HG02981 (cell line): ENCODE data around the gene PDXP.
"Not testable (repeated sequence)": the region's sequence is repeated elsewhere in the genome, so short reads cannot be mapped to it uniquely, and the experiment has no call there.

Experiments used
- ATAC-seq: cut with Tn5 transposase; IDR thresholded peaks from one replicate; pipeline ENCODE4 v1.9.1; 2021; ENCODE audit warnings: mild to moderate bottlenecking, moderate library complexity; ENCODE audit not compliant: unreplicated experiment

PDXP gene

DNA sequence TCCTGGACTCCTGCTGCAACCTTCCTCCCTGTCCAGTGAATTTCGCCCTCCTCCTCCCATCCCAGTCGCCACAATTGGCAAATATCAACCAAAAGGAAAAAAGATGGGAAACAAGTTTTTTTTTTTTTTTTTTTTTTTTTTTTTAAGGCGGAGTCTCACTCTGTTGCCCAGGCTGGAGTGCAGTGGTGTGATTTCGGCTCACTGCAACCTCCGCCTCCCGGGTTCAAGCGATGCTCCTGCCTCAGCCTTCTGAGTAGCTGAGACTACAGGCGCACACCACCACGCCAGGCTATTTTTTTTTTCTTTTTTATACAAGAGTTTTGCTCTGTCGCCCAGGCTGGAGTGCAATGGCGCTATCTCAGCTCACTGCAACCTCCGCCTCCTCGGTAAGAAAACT lies 37.7 kb downstream of the PDXP start:
- ATAC-seq = not testable (repeated sequence)

DNA sequence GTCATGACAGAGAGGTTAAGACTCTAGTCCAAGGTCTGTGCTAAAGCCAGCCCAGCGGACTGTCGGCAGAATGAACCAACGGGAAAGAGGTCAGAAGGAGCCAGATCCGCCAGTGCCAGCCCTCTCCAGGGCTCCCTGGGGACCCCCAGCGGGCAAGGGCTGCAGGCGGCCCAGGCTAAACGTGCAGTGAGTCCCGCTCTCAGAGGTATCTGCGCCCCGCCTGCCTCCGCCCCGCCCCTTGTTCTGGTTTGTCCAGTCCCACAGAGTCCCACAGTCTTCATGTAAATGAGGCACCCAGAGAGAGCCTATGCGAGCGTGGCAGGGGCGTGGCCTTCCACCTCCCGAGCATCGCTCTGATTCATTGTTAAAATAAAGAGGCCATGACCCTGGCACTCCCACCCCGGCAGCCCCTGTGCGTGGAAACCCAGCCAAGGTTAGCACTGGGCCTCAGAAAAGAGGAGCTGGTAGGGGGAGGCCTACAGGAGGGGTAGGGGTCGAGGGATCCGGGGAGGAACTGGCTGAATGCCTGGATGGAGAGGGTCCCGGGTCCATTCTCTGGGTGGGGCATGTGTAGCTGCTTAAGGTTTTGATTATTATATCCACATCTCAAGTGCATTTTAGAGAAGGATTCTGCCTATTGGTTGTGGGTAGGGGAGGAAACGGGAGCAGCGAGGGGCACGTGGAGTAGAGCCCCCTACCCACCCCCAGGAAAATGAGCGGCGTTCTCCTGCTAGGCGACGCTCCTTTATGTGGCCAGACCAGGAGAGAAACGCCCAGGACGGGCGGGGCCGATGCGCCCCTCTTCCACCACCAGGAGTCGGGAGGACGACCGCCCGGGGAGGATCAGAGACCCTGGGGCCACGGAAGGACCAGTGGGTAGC lies 38.4 kb downstream of the PDXP start, which contains the start of gene TRIOBP:
Gene TRIOBP, plus strand, starts transcription at position 392 of the 881 bp plus-strand sequence. CDS start 4,318 bp downstream, outside the sequence.
- ATAC-seq = peak; percentile 87

DNA sequence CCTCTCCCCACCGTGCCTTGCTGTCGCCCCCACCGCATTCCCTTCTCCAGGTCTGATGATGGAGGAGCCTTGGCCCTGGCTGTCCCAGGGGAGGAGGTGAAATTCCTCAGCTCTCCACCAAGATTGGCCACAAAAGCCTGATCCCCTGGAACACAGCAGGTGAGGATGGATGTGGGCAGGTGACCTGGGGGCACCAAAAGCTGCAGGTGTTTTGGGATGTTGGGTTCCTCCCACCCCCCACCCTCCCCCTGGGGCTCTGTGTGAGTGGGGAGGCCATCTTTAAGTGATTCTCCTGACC lies 39.0 kb downstream of the PDXP start:
- no peak for ATAC-seq

DNA sequence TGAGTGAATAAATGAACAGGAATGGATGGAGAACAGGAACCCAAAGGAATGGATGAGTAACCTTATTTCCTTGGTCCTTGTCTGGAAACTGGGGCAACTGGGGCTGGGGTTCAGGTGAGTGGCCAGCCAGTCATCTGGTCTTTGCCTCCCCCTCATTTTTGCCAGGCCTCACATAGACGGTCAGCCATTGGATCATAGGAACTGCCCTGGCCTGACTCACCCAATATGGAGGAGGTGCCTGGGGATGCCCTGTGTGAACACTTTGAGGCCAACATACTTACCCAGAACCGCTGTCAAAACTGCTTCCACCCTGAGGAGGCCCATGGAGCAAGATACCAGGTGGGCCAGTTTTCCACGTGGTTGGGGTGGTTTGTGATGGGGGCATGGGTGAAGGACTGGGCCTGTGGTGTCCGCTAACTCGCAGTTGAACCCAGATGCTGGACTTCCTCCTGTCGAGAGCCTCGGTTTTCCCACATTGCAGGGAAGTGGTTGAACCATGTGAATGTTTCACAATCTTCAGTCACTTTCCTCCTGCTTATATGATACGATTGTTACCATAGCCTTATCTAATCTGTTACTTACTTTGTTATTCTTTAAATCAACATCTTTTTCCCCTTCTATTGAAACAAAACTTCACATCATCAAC lies 42.7 kb downstream of the PDXP start:
- ATAC-seq = no peak

DNA sequence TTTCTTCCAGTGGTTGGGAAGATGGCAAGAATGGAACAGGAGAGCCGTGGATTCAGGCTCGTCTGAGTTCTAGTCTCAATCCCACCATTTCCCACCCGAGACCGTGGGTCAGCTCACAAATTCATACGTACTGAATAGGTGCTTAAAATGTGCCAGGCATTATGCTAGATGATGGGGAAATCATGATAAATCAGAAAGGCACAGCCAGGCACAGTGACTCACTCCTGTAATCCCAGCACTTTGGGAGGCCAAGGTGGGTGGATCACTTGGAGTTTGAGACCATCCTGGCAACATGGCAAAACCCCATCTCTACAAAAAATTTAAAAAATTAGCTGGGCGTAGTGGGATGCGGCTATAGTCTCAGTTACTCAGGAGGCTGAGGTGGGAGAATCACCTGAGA lies 45.4 kb downstream of the PDXP start:
- no peak for ATAC-seq

DNA sequence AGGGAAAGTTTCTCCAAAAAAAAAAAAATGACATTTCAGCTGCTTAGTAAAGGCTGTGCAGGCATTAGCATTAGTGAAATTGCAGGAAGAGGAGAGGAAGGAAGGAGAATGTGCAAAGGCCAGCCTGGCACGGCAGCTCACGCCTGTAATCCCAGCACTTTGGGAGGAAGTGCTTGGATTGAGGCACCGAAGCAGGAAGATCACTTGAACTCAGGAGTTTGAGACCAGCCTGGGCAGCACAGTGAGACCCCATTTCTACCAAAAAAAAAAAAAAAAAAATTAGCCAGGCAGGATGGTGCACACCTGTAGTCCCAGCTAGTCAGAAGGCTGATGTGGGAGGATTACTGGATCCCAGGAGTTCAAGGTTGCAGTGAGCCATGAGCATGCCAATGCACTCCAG lies 46.1 kb downstream of the PDXP start:
- no peak for ATAC-seq

DNA sequence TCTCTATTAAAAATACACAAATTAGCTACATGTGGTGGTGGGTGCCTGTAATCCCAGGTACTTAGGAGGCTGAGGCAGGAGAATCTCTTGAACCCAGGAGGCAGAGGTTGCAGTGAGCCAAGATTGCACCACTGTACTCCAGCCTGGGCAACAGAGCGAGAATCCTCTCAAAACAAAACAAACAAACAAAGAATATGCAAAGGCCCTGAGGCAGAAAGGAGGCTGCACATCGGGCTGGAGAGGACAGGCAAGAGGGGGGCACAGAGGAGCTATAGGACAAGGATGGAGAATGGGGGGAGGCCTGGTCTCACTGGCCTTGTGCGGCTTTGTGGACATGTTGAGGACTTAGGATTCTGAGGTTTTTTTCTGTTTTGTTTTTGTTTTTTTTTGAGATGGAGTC lies 46.7 kb downstream of the PDXP start:
- ATAC-seq = no peak

DNA sequence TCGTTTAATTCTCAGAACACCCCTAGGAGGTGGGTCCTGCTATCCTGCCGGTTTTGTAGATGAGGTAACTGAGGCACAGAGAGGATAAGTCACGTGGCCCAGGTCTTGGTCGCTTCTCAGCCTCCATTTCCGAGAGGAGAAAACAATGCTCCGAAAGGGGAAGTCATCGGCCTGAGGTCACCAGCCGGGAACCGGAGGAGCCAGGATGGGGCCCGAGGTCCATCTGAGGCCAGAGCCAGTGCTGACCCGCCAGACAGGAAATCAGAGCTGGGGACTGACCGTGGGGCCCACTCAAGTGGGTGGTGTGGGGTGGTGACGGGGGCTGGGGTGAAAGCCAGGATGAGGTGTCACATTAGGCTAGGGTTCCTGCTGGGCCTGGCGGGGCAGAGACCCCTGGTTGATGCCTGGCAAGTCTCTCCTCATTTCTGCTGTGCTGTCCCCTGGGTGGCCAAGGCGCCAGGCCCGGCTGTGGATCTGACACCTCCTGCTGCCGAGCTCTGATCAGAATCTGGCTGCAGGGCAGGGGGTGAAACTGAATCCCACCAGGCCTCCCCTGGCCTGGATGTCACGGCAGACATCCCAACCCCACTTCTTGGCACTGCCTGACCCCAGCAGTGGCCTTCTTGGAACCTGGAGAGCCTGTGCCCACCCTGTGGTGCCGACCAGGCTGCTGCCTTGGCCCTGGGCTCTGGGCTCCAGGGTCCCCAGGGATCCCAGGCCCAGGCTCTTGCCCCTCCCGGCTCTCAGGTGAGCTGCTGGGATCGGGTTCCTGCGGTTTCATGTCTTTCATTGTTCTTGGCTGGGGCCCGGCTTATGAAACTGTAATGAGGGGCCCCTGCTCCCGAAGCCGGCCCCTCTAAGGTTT lies 50.3 kb downstream of the PDXP start:
- no peak for ATAC-seq

DNA sequence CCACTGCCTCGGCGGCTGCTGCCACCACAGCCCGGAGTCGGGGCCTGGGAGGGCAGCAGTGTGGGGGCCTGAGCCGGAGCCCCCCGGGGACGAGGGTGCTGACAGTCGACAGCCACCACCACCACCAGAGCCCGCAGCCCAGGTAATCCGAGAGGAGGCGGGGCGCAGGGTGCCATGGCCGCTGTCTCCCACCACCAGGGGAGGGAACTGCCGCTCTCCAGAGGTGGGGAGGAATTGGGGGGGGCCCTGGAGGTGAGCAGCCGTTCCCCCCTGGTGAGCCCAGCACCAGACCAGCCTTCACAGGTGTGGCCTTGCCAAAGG lies 50.9 kb downstream of the PDXP start:
- ATAC-seq = no peak

DNA sequence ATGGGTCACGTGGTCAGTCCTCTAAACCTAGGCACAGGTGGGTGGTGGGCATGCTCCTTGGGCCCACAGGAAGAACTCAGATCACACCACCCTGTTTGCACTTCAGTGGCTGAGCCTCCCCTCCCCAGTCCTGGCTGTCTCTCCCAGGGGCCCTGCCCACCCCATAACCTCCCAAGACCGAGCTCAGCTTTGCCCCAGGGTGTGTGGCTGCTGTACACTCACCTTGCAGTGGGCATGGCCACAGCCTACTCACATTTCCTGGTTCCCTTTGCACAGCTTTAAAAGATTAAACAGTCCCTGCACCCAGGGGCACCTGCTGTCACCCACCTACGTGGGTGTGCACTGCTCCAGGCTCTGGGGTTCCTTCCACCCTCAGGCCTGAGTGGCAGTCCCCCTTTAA lies 52.2 kb downstream of the PDXP start:
- no peak for ATAC-seq

DNA sequence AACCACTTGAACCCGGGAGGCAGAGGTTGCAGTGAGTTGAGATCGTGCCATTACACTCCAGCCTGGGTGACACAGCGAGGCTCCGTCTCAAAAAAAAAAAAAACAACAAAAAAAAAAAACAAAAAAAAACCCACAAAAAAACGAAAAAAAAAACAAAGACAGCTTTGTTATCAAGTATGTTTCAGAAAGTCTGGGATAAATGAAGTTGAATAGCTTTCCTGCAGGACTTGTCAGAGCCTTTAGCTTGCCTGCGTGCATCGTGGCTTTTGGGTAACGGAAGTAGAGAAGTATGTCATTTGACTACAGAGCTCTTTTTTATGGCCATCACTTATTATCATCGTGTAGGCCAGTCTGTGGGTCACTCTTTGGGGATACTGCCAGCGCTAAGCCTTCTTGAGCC lies 53.0 kb downstream of the PDXP start:
- no peak for ATAC-seq

DNA sequence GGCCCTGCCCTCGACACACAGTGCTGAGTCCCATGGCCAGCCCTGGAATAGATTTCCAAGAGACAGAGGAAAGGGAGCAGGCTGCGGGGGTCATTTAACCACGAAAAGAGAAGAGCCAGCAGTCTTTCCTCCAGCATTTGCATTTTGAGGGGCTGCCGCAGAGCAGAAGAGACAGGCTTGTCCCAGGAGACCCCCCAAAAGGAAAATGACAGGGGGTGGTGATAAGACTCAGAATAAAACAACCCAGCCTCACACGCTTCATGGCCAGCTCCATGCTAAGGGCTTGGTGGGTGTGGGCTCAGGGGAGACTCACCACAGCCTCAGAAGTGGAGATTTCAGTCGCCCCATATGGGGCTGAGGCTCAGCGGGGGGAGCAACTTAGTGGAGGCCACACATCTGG lies 55.2 kb downstream of the PDXP start:
- ATAC-seq = no peak

DNA sequence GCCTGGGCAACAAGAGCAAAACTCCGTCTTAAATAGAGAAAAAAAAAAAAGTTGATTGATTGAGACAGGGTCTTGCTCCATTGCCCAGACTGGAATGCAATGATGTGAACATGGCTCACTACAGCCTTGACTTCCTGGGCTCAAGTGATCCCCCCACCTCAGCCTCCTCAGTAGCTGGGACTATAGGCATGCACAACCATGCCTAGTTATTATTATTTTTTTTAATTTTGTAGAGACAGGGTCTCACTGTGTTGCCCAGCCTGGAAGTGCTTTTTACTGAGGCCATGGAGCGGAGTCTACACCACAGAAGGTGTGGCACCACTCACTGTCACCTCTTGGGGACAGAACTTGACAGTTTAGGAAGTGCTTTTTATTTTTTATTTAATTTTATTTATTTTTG lies 56.1 kb downstream of the PDXP start:
- ATAC-seq = no peak

DNA sequence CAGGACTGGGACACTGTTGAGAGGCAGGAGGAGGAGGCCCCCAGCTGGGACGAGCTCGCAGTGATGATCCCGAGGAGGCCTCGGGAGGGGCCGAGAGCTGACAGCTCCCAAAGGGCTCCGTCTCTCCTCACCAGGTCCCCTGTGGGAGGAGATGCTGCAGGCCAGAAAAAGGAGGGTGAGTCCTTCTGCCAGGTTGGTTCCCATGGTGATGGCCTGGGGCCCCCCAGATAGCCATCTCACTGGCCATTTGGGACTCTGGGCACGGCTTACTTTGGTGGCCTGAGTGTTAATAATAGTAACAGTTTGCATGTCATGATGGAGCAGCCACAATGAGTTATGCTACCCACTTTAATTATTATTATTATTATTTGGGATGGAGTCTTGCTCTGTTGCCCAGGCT lies 57.2 kb downstream of the PDXP start:
- no peak for ATAC-seq
